NAMALWA (cell line): ENCODE measurements around the gene ATAD3A.
"Not testable (repeated sequence)": the region's sequence is repeated elsewhere in the genome, so short reads cannot be mapped to it uniquely, and the experiment has no call there.

ENCODE experiments used
- DNase-seq: peaks from one replicate; pipeline ENCODE4 v3.0.0-alpha.2; 2015; ENCODE audit warnings: low spot score

Gene ATAD3A

DNA sequence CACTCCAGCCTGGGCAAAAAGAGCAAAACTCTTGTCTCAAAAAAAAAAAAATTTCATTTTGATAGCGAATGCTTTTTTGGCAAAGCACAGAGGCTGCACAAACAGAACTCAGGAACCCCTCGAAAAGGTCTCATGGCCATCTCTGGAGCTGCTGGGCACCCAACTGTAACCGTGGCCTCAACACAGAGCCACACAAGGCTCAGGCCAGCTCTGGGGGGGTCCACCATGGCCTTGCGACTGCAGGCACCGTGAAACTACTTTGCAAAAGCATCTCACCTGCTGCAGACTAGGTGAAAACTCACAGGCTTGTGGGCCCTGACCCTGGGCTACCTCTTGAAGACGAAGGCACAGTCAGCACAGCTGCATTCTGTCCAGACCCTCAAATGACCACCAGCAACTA lies 44.5 kb downstream of the ATAD3A start:
- DNase-seq: no peak

DNA sequence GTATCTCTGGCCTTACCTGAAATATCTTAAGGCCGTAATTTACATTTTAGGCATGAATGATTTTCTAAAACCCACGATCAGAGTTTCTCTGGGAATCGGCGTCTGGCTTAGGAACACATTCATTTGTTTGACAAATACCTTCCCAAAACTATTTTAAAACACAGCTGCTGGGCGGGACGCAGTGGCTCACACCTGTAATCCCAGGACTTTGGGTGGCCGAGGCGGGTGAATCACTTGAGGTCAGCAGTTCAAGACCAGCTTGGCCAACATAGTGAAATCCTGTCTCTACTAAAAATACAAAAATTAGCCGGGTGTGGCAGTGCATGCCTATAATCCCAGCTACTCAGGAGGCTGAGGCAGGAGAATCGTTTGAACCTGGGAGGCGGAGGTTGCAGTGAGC lies 45.0 kb downstream of the ATAD3A start:
- DNase-seq: not testable (repeated sequence)

DNA sequence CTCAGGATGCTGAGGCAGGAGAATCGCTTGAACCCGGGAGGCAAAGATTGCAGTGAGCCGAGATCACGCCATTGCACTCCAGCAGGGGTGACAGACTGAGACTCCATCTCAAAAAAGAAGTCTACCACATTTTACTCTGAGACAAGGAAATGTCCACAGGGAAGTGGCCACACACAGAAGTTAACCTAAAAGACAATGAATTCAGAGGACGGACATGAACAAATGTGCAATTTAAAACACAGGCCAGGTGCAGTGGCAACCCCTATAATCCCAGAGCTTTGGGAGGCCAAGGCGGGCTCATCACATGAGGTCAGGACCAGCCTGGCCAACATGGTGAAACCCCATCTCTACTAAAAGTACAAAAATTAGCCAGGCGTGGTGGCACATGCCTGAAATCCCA lies 45.7 kb downstream of the ATAD3A start:
- DNase-seq: not testable (repeated sequence)

GRCh38 chr1:1558591-1558990 lies 46.6 kb downstream of the ATAD3A start:
- no peak for DNase-seq

DNA sequence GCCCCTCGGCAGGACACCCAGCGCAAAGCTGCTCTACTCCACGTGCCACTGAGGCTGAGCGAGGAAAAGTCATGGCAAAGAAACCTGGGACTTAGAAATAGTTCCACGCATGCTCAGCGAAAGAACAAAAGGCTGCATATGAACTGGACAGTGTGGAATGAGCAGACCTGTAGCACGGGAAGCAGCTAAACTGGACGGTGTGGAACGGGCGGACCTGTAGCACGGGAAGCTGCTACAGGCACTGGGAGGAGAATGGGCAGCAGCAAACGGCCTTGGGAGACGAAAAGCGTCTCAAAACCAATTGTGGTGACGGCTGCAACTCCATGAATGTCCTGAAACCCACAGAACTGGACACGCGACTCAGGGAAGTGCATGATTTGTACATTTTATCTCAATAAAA lies 47.1 kb downstream of the ATAD3A start:
- no peak for DNase-seq

- no peak for DNase-seq
These were observed 48.2 kb downstream of the ATAD3A start for GRCh38 chr1:1560178-1560577.

GRCh38 chr1:1561801-1562470 lies 50.0 kb downstream of the ATAD3A start:
- no peak for DNase-seq

GRCh38 chr1:1562556-1563195 lies 50.7 kb downstream of the ATAD3A start:
- no peak for DNase-seq

DNA sequence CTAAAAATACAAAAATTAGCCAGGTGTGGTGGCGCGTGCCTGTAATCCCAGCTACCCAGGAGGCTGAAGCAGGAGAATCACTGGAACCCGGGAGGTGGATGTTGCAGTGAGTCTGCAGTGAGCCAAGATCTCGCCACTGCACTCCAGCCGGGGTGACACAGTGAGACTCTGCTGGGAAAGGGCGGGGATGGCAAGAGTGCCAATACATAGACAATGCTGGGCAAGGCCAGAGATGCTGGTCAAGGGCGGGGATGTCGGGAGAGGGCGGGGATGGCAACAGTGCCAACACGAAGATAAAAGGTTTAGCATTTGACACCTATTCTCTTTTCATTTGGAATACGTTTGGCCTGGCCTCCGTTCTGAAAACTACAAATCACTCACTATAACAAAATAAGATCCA lies 51.7 kb downstream of the ATAD3A start:
- no peak for DNase-seq

GRCh38 chr1:1564268-1564667 lies 52.3 kb downstream of the ATAD3A start:
- no peak for DNase-seq

GRCh38 chr1:1565340-1565739 lies 53.4 kb downstream of the ATAD3A start:
- DNase-seq: no peak

GRCh38 chr1:1567152-1567875 lies 55.4 kb downstream of the ATAD3A start:
- no peak for DNase-seq

GRCh38 chr1:1567891-1568291 lies 55.9 kb downstream of the ATAD3A start:
- DNase-seq: no peak

- DNase-seq: no peak
These were observed 57.4 kb downstream of the ATAD3A start for GRCh38 chr1:1569341-1569740.

DNA sequence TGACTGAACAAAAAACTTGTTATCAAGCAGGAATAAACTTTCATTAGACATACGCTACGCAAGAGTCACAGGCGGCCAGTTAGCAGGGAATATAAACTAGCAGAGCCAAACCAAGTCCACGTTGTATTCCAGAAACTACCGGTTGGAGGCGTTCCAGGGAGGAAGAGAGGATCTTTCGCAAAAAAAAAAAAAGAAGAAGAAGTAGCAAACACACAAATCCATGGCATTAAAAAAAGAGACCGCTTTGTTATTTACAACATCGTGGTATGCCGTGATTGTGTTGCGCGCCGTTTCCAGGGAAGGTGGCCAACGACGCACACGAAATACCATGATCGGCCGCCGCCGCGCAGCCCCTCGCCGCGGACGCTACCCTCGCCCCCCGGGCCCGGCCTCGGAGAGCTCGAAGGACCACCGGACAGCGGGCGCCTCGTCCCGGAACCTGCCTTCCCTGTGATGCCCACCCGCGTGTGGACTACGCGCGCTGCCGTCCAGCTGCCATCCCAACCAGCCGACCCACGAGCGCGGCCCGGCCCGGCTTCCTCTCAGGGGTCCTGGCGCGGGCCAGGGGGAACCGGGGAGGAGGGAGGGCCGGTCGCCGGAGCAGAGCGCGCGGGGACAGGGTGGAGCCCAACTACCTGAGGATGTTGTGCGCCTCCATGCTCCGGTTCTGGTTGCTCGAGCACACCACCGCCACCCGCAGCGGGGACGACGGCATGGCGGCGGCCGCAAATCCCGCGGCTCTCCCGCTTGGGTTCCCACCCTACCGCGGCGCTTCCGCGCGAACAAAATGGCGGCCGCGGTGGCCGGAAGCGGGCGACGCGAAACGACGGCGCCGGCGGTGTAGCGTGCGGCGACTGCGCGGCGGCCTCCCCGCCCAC lies 62.1 kb downstream of the ATAD3A start:
- DNase-seq: peak; percentile 84

DNA sequence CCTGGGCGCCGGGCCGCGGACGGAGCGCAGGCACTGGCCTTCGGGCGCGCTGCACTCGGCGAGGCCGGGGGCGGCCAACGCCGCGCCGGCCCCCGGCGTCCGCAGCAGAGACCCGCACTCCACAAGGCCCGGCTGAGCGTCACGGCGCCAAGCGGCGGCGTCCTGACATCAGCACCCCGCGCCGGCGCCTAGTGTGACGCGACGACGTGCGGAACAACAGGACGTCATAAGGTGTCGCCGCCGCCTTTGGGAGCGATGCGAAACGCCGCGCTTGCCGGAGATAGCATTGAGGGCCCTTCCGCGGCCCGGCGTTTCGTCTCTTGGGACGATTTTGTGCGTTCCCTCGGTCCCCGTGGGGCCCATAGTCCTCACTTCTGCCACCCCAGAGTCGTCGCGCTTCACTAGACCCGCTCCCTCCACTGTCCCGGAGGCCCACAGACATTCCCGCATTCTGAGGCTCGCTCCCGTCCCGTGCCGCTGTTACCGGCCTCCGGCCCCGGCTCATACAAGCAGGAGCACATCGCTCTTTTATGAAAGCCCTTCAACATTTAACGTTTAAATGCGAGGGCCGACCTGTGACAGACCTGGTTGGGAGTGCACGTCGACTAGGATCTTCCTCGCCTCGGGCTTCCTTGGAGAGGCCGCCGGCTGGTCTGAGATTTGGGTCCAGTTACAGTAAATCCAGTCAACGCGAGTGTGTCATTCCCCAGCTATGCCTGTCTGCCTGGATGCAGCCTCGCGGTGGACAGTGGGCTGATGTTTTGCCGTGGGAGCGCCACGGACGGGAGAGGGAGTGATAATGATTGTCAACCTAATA lies 63.0 kb downstream of the ATAD3A start, which contains the start of gene SSU72:
Gene SSU72, minus strand, starts transcription at position 143 of the 817 bp plus-strand sequence. CDS start 306 bp downstream, outside the sequence.
- DNase-seq: peak; percentile 96

GRCh38 chr1:1577367-1578011 lies 65.5 kb downstream of the ATAD3A start:
- no peak for DNase-seq

DNA sequence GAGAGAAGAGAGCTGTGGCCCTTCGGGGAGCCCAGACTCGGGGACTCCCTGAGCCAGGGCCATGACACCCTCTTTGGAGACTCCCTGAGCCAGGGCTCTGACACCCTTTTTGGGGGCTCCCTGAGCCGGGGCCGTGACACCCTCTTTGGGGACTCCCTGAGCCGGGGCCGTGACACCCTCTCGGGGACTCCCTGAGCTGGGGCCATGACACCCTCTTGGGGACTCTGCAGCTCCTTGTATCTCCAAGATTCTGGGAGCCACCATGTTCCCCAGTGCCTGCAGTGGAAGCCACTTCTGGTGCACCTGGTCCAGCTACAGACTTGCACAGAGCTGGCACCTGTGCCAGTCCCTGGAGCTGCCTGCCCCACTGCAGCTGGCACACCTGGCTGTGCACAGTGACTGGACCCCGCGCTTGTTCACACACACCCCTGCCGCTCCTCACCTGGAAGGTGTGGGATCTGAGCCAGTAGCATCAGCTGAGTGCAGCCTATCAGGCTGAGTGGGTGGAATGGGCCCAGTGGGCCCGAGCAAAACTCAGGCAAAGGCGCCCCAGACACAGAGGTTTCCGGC lies 66.5 kb downstream of the ATAD3A start:
- DNase-seq: no peak

GRCh38 chr1:1582585-1583346 lies 70.8 kb downstream of the ATAD3A start:
- no peak for DNase-seq
